HG02763 (cell line): ENCODE measurements around the gene KCNQ4.

Experiments
- ATAC-seq: cut with Tn5 transposase; IDR thresholded peaks from one replicate; pipeline ENCODE4 v1.9.1; 2021; ENCODE audit warnings: mild to moderate bottlenecking, moderate library complexity; ENCODE audit not compliant: unreplicated experiment

The KCNQ4 gene

DNA sequence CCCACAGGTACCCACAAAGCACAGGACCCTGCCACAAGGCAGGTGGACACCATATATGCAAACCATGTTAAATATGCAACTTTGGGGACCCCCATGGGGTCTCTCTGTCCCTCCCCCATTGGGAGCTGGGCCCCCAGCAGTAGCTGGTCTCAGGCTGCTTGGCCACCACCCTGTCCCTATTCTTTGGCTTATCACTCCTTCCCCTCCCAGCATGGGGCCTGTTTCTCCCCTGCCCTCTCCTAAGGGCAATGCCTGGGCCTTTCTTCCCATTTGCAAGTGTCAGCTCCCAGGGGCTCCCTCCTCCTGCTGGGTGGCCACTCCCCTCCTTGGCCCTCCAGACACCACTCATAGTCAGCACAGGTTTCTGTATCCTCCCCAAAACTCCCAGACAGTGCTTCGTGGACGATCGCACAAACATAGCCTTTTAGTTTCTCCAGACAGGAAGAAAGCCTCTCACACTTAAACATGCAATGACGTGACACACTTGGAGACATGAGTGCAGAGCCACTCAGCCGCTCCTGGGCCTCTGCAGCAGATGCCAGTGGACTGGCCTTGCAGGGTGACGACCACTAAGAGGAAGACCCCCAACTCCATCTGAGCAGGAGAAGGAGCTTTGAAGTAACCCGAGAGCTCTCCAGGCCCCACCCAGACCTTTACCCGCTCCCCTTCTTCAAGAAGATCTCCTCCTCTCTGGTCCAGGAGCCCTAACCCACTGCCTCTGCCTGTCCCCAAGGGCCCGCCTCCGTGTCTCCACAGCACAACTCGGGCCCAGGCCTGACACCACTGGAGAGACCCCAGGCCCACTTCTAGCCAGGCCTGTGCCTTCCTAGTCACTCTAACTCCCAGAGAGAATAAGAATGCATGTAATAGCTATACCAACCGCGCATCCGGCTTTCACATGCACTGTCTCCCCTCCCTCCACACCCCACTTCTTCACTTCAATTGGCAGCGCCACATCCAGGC lies 55.7 kb downstream of the KCNQ4 start:
- ATAC-seq, result no peak

DNA sequence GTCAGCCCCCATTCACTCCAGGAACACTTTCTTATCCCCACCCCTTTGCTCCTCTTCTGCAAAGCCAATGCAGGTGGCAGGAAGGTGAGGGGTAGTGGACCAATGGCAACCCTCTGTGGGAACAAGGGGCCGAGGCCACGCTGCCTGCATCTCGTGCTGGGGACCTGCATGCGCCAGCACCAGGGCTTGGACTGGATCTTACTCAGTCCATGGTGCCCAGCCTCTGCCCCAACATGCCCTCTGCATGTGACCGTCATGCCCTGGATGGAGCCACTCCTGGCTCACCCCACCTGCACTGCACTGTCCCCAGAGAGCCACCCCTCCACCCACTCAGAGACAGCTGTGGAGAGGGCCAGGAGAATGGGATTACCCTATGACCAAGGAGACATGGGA lies 56.4 kb downstream of the KCNQ4 start:
- ATAC-seq, result no peak

DNA sequence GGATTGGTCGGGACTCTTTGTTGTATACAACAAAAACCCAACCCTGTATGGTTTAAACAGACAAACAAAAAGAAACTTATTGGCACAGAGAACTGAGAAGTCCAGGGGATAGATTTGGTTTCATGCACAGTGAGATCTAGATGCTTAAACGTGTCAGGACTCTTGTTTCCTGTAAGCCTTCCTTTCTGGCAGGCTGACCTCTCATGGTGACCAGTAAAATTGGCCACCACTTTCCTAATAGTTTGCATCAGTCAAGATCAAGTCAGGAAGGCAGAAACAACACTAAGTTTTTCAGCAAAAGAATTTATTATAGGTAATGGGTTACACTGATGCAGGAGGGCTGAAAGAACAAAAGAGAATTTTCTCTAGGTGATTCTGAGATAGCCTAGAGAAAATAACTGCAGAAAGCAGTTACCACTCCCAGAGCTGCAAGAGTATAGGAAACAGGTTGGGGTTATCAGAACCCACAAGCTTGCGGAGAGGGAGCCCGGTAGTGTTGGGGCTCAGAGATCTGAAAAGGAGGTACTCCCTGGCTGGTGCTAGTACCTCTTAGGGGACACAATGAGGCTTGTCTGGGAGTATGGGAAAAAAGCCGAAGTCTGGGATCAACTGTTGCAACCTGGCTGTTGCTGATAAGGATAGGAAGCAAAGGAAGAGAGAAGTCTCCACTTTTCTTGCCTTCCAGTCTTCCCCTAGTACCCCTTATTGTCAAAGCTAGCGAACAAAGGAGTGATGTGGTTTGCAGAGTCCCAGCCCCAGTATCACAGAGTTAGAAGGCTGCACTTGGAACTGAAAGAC lies 57.1 kb downstream of the KCNQ4 start:
- no peak for ATAC-seq

DNA sequence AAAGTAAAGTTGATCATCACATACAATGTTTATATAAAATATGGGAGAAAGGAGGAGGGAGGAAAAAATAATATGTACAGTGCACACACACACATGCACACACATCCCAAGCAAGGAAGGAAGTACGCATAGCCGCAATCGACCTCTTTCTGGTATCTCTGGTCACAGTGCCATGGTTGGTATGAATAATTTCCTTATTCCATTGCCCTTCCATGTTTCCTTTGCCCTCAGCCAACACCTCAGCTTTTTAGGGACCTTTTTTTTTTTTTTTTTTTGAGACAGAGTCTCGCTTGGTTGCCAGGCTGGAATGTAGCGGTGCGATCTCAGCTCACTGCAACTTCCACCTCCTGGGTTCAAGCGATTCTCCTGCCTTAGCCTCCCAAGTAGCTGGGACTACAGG lies 58.0 kb downstream of the KCNQ4 start:
- ATAC-seq, result no peak

DNA sequence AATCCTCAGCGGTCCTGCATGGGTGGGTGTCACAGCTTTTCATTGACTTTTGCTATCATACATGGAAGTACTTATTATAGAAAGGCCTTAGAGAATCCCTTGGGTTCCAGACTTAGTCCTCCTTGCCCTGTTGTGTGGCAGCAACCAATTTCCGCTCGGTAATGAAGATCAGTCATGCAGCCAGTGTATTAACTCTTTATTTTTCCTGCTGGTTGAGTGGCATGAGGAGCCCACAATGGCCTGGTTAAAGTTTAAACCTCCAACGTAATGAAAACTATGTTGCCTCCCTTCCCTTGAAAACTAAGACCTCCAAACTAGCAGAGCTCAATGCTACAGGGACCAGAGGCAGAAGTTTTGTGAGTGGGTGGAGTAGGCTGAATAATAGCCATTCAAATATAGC lies 58.6 kb downstream of the KCNQ4 start:
- no peak for ATAC-seq

DNA sequence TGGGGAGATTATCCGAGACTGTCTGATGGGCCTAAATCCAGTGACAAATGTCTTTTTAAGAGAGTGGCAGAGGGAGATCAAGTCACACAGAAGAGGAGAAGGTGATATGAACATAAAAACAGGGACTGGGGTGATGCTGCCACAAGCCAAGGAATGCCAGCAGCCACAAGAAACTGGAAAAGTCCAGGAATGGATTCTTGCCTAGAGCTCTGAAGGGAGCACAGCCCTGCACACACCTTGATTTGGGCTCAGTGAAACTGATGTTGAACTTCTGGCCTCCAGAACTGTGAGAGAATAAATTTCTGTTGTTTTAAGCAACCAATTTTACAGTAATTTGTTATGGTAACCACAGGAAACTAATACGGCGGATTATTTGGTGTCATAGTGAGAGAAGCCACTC lies 59.1 kb downstream of the KCNQ4 start:
- no peak for ATAC-seq

DNA sequence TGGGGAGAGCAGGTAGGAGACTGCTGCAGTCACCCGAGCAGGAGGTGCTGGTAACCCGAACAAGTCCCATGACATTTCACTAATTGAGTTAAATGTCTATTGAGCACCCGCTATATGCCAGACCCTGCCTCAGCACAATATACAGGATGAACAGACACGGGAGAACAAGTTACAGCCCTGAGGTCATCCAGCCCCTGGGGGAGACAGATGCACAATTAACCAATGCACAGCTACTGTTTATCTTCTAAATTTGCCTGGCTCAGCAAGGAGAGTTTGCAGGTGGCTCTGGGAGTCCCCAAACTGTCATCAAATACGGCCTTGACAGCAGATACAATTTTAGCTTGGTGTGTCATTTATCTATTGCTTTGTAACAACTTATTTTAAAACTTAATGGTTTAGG lies 60.5 kb downstream of the KCNQ4 start:
- no peak for ATAC-seq

DNA sequence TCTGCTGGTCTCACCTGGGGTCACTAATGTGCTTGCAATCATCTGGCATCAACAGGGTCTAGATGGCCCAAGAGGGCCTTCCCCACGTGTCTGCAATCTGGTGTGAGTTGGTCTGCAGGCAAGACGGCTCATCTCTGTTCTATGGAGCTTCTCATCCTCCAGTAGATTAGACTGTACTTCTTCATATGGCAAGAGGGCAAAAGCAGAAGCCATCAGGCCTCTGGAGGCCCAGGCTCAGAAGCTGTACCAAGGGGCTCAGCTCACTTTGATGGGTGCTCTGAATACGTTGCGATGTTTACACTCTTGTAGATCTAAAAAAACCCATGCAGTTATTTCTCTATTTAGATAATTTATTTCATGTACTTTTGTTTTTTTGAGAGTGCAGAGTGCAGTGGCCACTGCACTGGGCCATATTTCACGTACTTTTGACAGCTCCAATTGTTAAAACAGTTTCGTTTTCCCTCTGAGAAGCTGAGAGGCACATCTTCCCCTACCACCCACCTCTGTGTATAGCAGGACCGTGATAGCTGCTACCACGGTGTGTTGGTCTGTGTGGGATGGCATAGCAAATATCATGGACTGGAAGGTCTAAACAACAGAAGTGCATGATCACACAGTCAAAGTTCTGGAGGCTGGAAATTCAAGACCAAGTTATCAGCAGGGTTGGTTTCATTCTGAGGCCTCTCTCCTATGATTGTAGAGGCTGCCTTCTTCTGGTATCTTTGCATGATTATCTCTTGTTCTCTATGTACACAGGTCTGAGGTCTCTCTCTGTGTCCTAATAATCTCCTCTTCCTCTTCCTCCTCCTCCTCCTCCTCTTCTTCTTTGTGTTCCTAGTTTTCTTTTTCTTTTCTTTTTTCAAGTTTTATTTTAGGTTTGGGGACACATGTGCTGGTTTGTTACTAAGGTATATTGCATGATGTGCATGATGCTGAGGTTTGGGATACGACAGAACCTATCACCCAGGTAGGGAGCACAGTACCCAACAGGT lies 61.6 kb downstream of the KCNQ4 start:
- no peak for ATAC-seq

DNA sequence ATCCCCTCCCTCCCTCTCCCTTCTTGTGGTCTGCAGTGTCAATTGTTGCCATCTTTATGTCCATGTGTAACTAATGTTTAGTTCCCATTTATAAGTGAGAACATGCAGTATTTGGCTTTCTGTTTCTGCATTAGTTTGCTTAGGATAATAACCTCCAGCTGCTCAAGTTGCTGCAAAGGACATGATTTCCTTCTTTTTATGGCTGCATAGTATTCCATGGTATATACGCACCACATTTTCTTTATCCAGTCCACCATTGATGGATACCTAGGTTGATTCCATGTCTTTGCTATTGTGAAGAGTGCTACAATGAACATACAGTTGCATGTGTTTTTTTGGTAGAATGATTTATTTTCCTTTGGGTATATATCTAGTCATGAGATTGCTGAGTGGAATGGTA lies 62.3 kb downstream of the KCNQ4 start:
- no peak for ATAC-seq

DNA sequence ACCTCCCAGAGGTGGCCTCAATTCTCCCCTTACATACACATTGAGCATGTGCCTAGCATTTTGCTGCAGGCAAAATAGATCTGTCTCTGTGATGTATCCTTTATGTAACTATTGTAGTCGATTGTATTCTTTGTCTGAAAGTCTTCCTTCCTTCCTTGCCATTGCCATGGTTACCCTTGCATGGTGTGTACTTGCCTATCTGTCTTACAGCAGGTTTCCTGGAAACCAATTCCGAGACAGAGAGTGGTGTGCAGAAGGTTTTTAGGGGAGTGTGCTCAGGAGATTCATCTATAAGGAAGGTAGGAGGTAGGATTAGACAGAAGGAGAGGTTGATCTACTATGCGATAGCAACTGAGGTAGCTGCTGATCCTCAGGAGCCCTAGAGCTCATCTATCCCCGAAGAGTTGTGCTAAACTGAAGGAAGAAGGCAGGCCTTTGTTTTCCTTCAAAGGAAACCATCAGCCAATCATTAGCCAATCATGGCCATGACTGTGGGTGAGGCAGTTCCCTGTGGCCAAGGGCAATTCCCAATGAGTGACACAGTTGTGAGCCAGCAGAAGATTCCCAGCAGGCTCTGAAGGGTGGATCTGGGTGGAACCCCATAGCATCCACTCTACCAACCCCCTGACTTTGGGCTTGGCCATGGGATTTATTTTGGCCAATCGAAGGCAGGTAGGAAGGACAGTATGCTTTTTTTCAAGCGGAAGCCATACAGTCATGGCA lies 63.6 kb downstream of the KCNQ4 start:
- ATAC-seq, result no peak

DNA sequence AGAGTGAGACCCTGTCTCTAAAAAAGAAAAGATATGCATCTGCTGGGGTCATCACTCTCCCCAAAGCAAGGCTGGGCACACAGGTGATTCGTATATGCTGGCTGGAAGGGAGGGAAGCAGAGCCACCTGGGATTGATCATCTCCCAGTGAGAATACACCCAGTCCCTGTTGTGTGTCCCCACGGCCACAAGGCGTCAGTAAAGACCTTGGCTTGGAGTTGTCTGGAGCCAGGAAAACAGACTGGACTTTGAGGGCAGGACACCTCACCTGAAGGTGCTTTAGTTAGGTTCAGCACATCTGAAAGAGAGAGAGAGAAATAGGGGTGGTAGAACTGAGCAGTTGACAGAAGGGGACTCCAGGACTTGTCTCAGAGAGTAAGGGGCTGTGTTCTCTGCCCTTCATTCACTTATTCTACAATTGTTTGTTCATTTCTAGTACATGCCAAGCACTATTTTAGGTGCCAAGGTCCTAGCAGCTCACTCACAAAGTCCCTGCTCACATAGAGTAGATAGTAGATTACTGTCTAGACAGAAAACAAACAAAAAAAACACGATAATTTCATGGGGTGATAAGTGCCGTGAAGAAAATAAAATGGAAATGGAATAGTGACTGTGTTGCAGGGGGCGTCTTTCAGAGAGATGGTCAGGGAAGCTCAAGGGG lies 65.1 kb downstream of the KCNQ4 start:
- ATAC-seq, result no peak

DNA sequence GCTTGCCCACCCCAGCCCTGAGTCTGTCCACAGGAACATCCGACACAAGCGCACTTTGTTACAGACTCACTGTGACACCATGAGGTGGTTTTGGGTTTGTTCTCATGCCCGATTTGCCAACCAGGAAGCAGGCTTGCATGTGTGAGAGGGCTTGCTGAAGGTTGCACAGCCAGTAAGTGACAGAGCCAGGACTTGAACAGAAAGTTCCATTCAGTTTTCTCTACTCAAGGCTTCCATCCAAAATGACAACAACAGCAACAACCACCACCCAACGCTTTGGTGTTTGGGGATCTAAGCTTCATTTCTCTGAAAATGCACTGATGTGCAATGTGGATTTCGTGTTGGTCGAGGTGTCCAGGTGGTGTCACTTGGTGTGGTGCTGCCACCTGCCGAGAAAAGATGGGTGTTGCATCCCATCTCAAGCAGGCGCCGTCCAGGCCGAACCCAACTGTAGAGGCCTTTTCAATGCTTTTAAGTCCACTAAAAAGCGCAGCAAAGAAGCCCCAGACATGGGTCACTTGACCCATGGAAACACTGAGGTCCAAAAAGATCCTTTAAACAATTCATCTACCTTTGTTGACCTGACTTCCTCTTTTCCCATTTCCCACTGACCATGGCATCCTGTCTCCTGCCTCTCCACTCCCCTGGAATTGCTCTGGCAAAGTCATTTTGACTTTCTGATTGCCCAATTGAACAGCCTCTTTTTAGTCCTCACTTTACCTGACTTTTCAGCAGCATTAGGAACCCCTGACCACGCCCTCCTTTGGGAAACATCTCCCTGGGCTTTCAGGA lies 66.4 kb downstream of the KCNQ4 start:
- no peak for ATAC-seq

DNA sequence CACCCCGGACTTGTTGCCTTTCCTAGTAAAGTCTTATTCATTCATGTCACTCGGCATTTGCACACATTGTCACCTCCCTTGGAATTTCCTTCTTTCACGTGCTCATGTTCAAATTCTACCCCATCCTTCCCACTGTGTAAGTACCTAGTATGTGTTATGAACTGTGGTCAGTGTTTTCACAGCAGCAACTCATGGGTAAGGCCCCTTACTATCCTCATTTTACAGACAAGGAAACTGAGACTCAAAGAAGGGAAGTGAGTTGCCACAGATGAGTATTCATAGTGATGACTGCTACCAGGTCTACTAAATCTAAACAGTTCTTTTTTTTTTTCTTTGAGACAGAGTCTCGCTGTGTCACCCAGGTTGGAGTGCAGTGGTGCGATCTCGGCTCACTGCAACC lies 68.1 kb downstream of the KCNQ4 start:
- ATAC-seq, result no peak

DNA sequence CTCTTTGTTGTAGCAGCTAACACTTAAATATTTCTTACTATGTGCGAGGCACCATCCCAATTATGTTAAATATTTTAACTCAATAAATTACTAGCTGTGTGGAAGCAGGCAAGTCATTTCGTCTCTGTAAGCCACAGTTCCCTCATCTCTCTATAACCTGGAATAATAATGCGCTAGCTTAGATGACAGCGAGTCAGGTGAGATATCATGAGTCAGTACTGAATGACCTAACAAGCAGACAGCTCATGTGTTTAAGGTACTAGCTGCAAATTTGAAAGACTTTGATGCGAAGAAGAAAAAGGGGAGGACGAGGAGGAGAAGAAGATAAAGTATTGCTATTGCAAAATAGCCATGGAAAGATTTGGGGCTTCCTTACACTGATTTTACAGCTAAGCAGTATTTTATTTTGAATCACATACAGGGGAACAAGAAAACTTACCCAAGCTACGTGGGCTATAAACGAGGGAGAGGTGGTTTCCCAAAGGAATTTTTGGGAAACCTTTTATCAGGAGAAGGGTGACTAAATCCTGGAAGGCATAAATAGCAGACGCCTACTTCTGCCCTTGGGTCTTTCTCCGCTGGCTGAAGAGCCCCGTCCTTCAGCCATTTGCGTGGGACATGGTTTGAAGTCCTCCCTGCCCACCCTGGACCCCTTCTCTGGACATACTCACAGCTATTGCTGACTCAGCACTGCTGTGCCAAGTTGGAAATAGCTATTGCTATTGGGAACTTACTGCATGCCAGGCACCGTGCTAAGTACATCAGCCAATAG lies 69.7 kb downstream of the KCNQ4 start:
- ATAC-seq, result no peak

DNA sequence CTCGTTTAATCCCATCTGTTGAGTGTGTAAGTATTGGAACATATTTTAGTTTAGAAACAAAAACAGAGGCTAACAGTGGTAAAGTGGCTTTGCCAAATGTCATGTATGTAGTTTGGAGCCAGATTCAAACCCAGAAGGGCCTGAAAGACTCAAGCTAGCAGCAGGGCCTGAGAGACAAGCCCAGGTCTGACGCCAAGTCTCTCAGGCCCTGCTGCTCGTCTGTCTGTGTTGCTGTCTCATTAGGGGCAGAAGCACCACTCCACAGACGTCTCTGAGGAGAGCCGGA lies 70.2 kb downstream of the KCNQ4 start:
- no peak for ATAC-seq

DNA sequence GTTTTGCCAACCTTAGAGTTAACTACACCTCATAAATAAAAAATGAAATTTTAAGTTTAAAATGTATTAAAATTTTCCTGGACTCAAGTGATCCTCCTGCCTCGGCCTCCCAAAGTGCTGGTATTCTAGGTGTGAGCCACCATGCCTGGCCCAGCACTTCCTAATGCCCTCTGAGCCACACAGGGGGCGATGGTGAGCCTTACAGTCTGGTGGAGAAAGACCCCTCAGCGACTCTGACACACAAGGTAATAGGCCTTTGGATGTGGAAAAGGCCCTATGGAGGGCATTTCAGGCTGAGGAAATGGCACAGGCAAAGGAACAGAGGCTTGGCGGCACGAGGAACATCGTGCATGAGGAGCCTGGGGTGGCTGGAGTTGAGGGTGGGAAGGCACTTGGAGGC lies 71.9 kb downstream of the KCNQ4 start:
- no peak for ATAC-seq

DNA sequence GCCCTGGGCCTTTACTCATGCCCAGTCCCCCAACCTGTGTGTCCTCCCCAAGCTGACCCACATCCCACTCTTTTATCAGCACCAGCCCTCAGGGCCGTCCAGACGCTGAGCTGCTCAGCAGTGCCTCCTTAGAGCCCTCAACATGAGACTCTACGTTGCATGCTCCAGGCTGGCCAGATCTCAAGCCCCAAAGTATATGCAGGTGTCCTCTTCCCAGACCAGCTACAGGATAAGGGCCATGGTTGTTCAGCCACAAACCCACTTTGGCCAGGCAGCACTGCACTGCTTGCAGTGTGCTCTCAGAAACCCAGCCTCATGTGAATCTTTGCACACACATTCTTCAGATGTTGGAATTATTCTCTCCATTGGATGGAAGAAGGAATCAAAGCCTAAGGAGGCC lies 72.5 kb downstream of the KCNQ4 start:
- ATAC-seq, result no peak

DNA sequence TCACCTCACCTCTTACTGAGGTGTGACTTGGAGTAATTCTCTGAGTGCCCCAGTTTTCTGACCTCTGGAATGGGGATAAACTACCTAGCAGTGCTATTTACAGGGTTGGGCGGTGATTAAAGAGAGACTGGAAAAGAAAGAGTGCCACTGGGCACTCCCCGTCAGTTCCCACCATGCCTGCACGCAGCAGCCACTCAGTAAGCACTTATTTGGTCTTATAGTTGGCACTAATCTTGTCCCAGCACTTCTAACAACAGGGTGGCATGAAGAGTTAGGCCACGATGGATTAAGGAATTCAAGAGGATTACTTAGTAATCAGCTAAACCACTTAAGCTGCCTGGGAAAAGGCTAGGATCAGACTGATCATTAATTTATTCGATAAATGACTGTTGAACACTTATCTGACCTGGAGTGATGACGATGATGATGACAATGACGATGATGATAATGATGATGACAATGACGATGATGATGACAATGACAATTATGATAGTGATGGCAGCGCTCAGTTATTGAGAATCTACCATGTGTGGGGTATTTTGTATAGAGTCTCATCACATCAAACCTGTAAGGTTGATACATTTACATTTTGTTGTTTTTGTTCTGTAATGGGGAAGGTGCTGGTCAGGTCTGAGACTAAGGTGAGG lies 73.2 kb downstream of the KCNQ4 start:
- ATAC-seq, result no peak
